Right ventricle myocardium inferior (tissue), 1 donor: Measurements from ENCODE around the gene PLA2G2C. TPM values are rescaled to one million over a fixed set of nuclear protein-coding genes. Genes with fewer than 3 reads are reported as not detected.

ENCODE experiments used
- ATAC-seq: fragments of 200-7000 bp; cut with Tn5 transposase; one replicate; pipeline ENCODE4 v1.9.1; 2020; ENCODE audit warnings: mild to moderate bottlenecking, moderate library complexity
- DNase-seq: peaks from one replicate; pipeline ENCODE4 v3.0.0; 2021; ENCODE audit errors: missing footprints
- intact Hi-C: fragments of 100-400 bp; cut with DNase I; formaldehyde crosslinking; loops from one replicate; pipeline ENCODE4 v1.11.0; 2022
- total RNA-seq: library from RNA; stranded (reverse); fragmentation: NEBNext Ultra II Directional; extraction: Animal tissue kit (Norgen Biotek cat#: 25700); gene quantifications from one replicate; pipeline ENCODE4 v1.2.1, GENCODE V29; 2021
- donor health status: DM: no; HTN: yes; CAD: no; lungs with severe emphysema.

Gene PLA2G2C
- total RNA-seq, 1 donor from 2014 or later: not detected

GRCh38 chr1:20123722-20124455, 62.4 kb downstream of the PLA2G2C start:
- DNase-seq (no peak), ATAC-seq (no peak)
- intact Hi-C loops: no loop called here

GRCh38 chr1:20120796-20121195, 65.5 kb downstream of the PLA2G2C start:
- intact Hi-C loops: no loop called here
- DNase-seq: no peak
- ATAC-seq: no peak

- ATAC-seq: no peak
- DNase-seq: no peak
- intact Hi-C loops: no loop called here
Observed at GRCh38 chr1:20119347-20119746, 67.0 kb downstream of the PLA2G2C start, which contains the start of gene PLA2G2D. Gene PLA2G2D (minus strand): TSS chr1:20119536. CDS start chr1:20119498, 38 bp downstream.

- DNase-seq: no peak
- no peak for ATAC-seq
- intact Hi-C loops: no loop called here
Observed at GRCh38 chr1:20117236-20117635, 69.1 kb downstream of the PLA2G2C start.

- intact Hi-C loops: no loop called here
- no peak for DNase-seq
- no peak for ATAC-seq
Observed at GRCh38 chr1:20115916-20116315, 70.4 kb downstream of the PLA2G2C start.

GRCh38 chr1:20115479-20115878, 70.8 kb downstream of the PLA2G2C start:
- intact Hi-C loops: no loop called here
- DNase-seq (no peak), ATAC-seq (no peak)

- ATAC-seq (no peak), DNase-seq (no peak)
- intact Hi-C loops: no loop called here
Observed at GRCh38 chr1:20114021-20114648, 72.2 kb downstream of the PLA2G2C start.

Other genes starting within 250 kb of the PLA2G2C start
- 332 TPM for gene PLA2G2A, start 206.9 kb downstream of the PLA2G2C start, total RNA-seq
- 65.6 TPM for gene PLA2G5, start 116.3 kb downstream of the PLA2G2C start, total RNA-seq
- gene PLA2G2D, start 67.0 kb downstream of the PLA2G2C start, total RNA-seq: not detected
- gene PLA2G2F, start 47.2 kb downstream of the PLA2G2C start, total RNA-seq: not detected
- 1.9 TPM for gene UBXN10, start 422 bp downstream of the PLA2G2C start, total RNA-seq
- gene VWA5B1, start 104.4 kb upstream of the PLA2G2C start, total RNA-seq: not detected